SKM-1 (cell line): ENCODE measurements around the gene LAIR2.
"Not testable (repeated sequence)": the region's sequence is repeated elsewhere in the genome, so short reads cannot be mapped to it uniquely, and the experiment has no call there.

Experiments used
- DNase-seq: peaks from one replicate; lab custom pipeline; 2025; ENCODE audit not compliant: unreplicated experiment; lab: John Stamatoyannopoulos, UW

LAIR2 gene

DNA sequence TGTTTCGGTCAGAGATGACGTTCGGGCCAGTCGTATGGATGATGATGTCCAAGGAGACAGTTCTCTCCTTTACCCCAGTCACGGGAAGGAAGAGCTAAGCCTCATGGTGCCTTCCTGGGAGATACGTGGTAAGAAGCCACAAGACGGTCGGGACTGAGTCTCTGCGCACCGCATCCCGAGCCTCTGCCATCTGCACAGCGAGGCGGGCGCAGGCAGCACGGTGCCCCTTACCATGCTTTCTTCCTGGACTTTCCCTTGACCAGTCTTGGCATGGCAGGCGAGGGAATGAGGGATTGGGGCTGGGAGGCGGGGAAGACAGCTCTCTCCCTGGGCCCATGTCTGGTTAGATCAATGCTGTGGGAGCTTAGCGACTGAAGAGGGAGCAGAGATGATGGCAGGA is 10.1 kb upstream of the LAIR2 start:
- DNase-seq, result no peak

DNA sequence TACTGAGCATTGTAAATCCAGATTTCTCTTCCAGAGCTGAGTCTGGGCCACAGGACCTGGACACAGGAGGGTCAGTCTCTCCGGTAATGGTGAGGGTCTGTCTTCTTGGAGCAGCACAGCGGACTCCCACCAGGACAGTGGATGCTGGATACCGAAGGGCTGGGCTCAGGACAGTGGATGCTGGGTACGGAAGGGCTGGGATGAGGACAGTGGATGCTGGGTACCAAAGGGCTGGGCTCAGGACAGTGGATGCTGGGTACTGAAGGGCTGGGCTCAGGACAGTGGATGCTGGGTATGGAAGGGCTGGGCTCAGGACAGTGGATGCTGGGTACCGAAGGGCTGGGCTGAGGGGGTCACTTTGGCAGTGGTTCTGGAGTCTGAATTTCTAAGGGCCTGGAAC is 9.6 kb upstream of the LAIR2 start:
- DNase-seq, result not testable (repeated sequence)

DNA sequence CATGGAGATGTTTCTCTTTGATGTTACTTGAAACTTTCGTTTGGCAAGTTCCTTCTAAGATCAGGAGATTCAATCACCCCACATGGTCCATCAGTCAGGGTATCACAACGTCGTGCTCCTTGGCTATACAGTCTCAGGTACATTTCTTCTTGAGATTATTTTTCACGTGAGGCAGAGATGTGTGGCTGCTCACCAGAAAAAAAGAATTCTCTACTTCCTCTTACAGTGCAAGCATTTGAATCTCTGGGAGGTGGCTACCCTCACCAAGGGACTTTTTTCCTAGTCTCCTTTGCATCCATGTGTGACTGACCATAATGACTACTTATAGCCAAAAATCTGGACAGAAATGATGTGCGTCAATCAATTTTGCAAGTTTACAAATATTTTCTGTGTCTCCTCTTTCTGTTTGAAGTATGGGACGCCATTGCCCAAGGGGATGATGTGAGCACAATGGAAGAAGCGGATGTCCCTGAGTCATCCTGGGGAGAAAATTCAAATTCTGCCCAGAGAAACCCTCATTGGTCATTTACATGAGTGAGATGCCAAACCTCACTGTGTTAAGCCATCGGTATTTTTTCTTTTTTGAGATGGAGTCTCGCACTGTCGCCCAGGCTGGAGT is 8.6 kb upstream of the LAIR2 start:
- no peak for DNase-seq

DNA sequence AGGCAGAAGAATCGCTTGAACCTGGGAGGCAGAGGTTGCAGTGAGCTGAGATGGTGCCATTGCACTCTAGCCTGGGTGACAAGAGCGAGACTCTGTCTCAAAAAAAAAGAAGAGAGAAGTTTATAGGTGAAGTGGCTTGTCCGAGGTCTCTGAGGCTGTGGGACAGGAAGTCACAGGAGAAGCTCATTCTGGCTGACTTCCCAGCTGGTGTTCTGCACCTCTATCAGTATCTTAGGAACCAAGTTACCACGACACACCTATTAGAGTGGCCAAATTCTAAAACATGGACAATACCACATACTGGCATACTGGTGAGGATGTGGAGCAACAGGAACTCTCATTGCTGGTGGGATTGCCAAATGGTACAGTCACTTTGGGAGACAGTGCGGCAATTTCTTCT is 7.3 kb upstream of the LAIR2 start:
- not testable (repeated sequence) for DNase-seq

DNA sequence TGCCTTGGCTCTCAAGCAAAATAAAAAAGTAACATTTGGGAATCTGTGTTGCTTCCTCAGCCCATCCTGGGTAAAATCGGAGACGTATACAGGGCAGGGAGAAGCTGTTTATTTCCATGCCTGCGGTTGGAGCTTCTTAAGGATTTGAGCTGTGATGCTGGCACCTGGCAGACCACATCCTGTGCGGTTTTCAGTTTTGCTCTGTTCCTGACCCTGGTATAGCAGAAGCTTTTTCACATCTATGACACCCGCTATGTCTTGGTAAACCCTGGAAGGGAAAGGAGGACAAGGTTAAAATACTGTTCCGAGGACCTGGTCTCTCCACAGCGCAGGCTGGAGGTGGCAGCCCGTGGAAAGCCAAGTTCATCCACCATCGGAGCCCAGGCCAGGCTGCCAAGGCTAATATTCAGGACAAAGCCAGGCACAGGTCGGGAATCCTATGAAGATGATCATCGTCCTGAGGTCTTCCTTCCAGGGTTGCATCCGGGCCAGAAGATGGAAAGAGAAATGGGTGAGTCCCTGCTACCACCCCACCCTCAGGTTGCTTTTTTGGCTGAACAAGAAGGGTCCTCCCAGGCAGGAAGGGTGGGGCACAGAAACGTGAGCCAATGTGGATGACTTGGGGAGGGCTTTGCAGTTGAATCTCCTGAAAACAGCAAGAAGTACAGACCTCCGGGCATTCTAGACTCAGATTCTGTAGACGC is 4.7 kb upstream of the LAIR2 start:
- not testable (repeated sequence) for DNase-seq

DNA sequence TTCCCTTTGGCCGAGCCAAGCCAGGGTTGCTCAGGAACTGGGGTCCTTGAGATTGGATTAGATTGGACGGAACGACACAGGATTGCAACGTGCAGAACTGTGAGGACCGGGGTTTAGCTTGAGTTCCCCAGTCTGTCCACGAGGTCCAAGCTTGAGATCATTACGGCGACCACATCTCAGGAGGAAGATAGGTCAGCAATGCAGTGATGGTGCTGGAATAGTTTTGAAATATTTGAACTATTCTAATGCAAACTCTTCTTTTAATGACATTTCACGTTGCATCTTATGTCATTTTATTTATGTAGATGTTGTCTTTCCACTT is 4.2 kb upstream of the LAIR2 start:
- DNase-seq, result not testable (repeated sequence)

DNA sequence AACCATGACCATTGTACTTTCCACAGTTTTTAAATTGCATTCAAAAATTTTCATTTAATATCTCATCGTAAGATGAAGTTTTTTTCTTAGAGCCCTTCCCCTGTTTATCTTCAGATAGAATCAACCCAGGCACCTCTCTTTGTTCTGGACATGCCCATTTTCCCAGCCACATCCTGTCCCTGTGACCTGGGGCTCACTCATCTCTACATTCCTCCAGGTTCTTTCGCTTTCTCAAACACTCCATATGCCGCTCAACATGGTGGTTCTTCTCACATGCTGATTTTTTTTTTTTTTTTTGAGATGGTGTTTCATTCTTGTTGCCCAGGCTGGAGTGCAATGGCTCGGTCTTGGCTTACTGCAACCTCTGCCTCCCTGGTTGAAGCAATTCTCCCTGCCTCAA is 2.9 kb downstream of the LAIR2 start:
- DNase-seq, result not testable (repeated sequence)

DNA sequence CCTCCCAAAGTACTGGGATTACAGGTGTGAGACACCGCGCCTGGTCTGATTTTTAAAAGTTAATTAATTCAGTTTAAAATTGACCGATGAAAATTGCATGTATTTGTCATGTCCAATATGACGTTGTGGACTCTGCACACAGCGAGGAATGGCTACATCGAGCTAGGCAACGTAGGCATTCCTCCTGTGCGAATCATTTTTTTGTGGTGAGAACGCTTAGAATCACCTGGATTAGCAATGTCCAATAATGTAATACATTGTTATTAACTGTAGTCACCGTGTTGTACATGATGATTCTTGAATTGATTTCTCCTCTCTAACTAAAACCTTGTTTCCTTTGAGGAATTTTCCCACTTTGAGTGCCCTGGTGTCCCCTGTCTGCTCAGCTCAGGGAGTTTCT is 3.4 kb downstream of the LAIR2 start:
- no peak for DNase-seq

DNA sequence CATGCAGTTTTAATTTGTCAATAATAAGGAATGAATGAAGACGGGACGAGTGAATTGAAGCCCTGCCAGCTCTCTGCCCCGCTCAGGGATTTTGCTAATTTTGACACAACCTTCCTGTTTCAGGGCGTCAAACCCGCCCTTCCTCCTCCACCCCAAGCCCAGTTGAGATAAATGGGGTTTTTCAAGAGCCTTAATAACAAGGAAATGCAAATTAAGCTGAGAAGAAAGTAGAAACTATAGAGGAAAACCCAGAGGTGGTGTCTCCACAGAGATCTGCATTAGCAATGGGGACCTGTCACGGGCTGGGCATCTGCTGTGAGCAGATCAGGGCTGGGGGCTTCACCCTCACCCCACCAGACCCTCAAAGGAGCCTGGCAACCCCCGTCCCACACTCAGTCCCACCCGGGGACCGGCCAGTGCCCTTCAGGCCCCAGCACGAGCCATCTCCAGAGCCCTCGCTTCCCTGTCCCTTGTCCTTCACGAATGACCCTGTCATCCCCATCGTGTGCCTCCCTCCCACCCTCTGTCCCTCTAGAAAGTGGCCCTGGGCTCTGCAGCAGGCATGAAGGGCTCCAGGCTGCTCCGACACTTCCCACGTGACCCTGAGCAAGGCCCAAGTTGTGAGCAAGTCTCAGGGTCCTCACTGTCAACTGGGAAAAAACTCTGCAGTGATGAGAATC is 4.5 kb downstream of the LAIR2 start:
- not testable (repeated sequence) for DNase-seq

DNA sequence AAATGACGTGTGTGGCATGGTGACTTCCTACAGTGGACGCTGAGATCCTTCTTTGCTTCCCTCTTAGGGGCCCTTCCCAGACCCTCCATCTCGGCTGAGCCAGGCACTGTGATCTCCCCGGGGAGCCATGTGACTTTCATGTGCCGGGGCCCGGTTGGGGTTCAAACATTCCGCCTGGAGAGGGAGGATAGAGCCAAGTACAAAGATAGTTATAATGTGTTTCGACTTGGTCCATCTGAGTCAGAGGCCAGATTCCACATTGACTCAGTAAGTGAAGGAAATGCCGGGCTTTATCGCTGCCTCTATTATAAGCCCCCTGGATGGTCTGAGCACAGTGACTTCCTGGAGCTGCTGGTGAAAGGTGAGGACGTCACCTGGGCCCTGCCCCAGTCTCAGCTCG is 5.2 kb downstream of the LAIR2 start:
- no peak for DNase-seq

DNA sequence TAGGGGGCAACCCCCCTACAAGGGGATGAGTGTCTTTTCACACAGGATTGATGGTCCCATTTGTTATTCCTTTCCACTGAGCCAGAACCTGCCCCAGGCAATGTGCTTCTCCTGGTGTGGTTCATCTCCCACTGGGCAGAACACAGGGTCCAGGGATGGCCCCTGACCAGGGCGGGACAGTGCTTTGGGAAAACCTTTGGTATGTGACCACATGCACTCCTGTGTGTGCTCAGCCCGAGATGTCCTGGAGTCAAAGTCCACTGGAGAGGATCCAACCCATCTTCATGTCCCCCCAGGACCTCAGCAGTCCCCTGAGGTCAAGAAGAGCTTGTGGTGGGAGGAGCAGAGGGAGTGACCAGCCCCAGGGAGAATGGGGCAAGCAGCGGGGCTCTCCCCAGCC is 5.9 kb downstream of the LAIR2 start:
- not testable (repeated sequence) for DNase-seq

DNA sequence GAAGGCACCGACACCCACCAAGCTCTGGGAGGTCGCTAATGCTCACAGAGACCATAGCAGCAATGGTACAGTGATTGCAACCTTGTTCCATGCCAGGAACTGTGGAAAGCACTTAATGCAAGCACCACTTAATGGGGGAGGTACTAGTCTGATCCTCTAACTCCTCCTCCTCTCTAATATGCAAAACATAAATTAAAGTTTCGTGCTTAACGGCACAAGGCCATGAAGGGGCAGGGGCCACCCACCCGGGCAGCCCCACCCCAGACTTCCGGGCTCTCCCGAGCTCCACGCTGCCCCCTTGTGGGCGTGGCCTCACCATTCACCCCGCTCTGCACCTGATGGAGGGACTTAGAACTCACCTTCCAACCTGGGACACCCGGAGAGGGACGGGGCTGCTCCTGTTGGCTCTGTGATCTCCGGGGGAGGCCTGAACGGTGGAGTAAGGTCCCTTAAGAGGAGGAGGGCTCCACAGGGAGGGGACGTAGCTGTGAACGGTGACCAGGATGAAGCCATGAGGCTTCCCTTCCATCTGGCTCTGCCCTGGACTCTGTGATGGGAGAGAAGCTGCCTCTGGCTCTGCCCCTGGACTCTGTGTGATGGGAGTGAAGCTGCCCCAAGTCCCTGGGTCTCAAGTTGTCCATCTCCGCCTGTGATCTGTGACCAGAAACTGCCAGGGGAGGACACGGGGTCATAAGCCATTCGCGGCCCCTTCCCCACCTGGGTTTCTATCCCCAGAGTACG is 6.7 kb downstream of the LAIR2 start:
- not testable (repeated sequence) for DNase-seq

DNA sequence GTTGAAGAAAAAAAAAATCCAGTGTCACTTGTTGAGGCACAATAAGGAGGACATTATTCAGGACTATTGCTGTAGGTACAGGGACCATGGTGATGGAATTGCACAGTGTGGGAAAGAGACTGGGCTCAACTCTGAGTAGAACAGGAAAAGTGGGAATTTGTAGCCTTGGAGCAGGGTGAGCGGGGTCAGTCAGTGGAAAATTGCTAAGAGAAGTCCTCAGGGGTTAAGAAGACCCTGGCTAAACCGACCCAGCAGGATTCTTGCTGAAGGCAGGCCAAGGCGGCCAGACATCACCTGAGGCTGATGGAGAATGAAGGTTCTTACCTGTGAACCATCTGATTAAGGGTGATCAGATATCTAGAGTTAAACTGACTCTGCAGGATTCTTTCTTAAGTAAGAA is 12.5 kb downstream of the LAIR2 start:
- DNase-seq, result no peak

DNA sequence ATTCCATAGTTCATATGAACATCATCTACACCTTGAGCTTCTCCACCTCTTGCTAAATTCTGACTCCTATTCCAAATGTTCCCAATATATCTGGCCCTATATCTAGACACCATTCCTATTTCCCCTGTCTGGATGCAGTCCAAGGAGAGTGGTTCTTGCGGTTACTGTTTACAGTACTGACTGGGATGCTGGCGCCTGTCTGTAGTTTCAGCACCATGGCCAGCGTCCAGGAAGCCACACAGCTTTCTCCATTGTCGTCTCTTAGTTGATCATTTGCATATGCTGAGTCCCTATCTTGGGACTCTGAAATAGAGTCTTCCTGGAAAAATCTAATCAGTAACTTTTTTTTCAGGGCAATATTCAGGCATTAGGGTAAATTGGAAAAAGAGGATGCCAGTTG is 14.9 kb downstream of the LAIR2 start:
- no peak for DNase-seq

DNA sequence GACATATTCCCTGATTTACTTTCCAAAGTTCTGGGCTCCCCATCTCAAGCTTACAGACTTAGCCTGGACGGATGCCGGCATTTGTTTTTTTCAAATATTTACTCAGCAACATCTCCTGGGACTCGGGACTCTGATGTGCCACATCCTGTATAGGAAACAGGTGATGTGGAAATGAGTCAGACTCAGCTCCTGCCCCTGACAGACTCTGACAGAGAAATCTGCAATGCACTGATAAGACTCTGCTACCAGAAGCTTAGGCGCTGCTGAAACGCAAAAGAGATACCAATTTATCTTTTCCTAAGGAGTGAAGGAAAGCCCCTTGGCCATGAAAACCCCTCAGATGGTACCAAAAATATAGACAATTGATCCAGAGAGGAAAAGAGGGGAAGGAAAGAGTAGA is 16.2 kb downstream of the LAIR2 start:
- no peak for DNase-seq

DNA sequence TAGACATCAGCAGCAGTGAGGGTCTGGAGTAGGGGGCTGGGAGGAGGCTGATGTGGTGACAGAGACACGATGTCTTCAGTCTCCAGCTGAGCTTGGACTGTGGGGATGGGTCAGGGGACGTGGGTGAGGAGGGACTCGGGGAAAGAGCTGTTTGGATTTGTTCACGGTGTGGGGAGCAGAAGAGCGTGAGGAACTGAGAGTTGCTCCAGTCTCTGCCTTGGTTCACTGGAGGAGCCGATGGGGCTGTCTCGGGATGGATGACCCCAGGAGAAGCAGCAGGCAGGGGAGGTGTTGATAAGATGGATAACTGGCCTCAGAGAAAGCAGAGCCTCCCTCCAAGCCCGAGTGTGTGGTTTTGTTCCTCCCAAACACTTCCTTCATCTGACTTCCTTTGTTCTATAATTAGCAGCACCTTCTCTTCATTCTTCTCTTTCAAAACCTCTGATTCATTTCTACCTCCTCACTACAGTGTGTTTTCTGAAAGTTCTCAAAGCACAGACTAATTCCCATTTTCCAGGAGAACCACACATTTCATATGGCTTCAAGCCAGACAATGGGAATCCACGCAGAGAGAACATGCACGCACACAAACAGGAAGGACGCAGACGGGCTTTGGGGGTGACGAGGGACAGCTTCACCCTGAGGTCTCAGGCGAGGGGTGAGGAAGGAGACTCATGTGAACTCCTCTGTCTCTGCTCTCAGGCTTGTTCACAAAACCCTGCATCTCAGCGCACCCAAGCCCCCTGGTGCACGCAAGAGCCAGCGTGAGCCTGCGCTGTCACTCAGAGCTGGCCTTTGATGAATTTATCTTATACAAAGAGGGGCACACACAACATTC is 18.6 kb downstream of the LAIR2 start:
- DNase-seq, result no peak

DNA sequence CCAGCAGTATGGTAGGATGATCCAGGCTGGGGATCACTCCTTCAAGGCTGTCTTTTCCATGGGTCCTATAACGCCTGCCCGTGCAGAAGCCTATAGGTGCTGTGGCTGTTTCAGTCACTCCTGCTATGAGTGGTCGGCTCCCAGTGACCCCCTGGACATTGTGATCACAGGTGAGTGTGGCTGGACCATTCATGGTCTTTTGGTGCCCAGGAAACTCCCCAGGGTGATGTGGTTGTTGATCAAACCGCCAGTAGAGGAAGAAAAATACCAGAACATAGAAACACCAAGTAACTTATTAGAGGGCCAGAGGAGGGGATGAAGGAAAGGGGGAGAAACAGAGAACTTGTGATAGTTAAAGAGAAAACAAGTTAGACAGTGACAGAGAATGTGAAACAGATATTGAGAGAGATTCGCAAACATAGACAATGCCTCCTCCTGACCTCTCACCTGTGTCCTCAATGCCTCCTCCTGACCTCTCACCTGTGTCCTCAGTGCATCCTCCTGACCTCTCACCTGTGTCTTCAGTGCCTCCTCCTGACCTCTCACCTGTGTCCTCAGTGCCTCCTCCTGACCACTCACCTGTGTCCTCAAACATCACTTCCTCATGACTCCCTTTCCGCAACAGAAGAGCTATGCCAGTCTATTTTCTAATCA is 19.4 kb downstream of the LAIR2 start:
- no peak for DNase-seq

DNA sequence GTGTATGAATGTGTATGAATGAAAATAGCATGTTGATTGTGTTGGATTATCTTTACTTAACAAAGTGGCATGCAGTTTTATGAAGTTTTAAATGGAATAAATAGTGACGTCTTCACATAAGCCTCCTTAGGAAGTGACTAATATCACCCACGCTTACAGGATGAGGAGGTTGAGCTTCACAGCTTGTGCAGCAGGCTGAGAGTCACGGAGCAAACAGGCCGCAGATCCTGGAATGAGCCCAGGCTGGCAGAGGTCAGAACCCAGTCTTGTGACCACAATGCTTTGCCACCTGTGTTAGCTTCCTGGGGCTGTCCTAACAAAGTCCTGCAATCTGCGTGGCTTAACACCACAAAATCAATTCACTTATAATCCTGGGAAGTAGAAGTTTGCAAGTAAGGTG is 20.8 kb downstream of the LAIR2 start:
- no peak for DNase-seq

DNA sequence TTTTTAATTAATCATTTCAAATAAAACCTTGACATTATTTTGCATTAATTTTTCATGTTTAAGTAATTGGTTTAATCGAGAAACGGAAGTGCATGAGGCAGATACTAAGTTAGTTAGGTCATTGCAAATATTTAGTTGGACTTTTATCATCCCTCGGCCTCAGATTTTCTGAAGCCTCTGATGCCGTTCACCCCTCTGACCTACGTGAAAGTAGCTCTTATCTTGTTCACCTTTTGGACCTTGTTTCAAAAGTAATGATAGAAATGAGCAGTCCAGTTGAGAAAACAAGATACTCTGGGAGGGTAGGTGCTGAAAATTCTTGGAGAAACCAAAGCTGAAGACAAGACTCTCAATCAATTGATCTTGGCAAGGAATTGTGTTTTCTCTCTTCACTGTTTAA is 23.0 kb downstream of the LAIR2 start:
- no peak for DNase-seq

DNA sequence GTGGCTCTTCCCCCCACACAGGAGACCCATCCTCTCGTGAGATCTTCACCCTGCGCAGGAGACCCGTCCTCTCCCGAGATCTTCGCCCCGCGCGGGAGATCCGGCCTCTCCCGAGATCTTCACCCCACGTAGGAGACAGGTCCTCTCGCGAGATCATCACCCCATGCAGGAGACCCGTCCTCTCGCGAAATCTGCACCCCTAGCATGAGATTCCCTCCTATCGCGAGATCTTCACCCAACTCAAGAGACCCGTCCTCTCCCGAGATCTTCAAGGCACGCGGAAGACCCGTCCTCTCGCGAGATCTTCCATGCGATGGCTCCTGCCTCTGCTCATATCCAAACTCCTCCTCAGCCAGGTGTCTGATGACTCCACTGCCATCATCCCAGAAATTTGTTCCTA is 24.3 kb downstream of the LAIR2 start:
- DNase-seq, result no peak

DNA sequence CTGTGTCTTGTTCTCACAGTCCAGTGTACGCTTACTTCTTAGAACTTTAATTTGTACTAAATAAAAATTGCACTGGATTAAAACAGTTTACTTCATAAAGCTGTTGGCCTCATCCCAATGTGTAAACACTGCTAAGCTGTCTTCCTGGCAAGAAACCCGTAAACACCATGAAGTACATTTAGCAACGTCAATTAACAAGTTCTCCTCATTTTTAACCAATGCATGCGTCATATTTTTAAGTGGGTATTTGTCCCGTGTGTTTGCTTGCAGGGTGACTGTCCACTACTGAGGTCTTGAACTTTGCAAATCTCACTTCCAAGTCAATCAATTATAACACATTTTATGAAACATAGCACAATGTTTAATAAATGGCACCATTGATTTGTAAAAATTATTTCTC is 28.2 kb downstream of the LAIR2 start:
- no peak for DNase-seq
